Stomach (tissue), 9 donors: ENCODE data around the gene DYRK1A. TPM values are rescaled to one million over a fixed set of nuclear protein-coding genes. Genes with fewer than 3 reads are reported as not detected.
A peak's percentile ranks its signal among the peaks of the same experiment; 100 is the strongest.

Source experiments
- DNase-seq, 2 donors: peaks; one replicate each; pipeline versions ENCODE4 v3.0.0 to v3.0.0-alpha.2; 2013 to 2019
- H3K27ac ChIP-seq, 5 donors: fragments of 200-600 bp in 4 of 5; sonication (generic) in 4 of 5; one replicate each; pipeline ENCODE4 v1.5.1; 2013 to 2019; ENCODE audit warnings: mild to moderate bottlenecking in 1 of 5, moderate library complexity in 1 of 5
- H3K27me3 ChIP-seq, 3 donors: fragments of 200-600 bp; sonication (generic); one replicate each; pipeline ENCODE4 v1.5.1; 2017 to 2019; ENCODE audit warnings: mixed run types in 1 of 3
- H3K36me3 ChIP-seq, 4 donors: fragments of 200-600 bp; sonication (generic); 1 replicate in 3 of 4; 2 replicates in 1 of 4; pipeline ENCODE4 v1.5.1; 2016 to 2019
- H3K4me1 ChIP-seq, 4 donors: fragments of 200-600 bp; sonication (generic); one replicate each; pipeline ENCODE4 v1.5.1; 2016 to 2019
- H3K4me3 ChIP-seq, 4 donors: fragments of 200-600 bp; sonication (generic) in 3 of 4; one replicate each; pipeline ENCODE4 v1.5.1; 2016 to 2019; ENCODE audit warnings: mild to moderate bottlenecking in 1 of 4
- H3K9me3 ChIP-seq, 4 donors: fragments of 200-600 bp; sonication (generic); one replicate each; pipeline ENCODE4 v1.5.1; 2016 to 2019
- EP300 ChIP-seq: sonication (generic); formaldehyde crosslinking; IDR thresholded peaks from one replicate; pipeline ENCODE4 v1.6.1; 2017; ENCODE audit warnings: antibody characterized with exemption
- POLR2A ChIP-seq, 4 donors: fragments of 450-650 bp; IDR thresholded peaks; one replicate each; pipeline ENCODE4 v1.6.1; 2016; ENCODE audit warnings: antibody characterized with exemption in 4 of 4, control low read depth in 2 of 4, mild to moderate bottlenecking in 1 of 4, moderate library complexity in 1 of 4
- POLR2AphosphoS5 ChIP-seq, 3 donors: sonication (generic); formaldehyde crosslinking; IDR thresholded peaks; one replicate each; pipeline ENCODE4 v1.6.1; 2016; ENCODE audit warnings: antibody characterized with exemption in 3 of 3
- WGBS, 5 donors: extraction: QIAGEN DNeasy Blood & Tissue Kit in 3 of 5; methylation state at CpG; one replicate each; pipeline versions ENCODE4 v1.1.5 to v1.1.7; 2013 to 2018; 5-methylcytosine and 5-hydroxymethylcytosine counted together
- intact Hi-C: fragments of 100-400 bp; cut with DNase I; formaldehyde crosslinking; loops from one replicate; pipeline ENCODE4 v1.15.1; 2023; ENCODE audit warnings: low total_unique reads
- polyA plus RNA-seq, 3 donors: library from polyadenylated mRNA; stranded (reverse); fragments of 200-250 nt; gene quantifications; one replicate each; pipeline ENCODE4 v1.2.3, GENCODE V29; 2013
- total RNA-seq, 5 donors: library from RNA; depleted of rRNA; stranded (reverse); fragments of >200 nt; gene quantifications; one replicate each; pipeline versions ENCODE4 v1.1.0 to v1.2.3, GENCODE V29; 2014 to 2016
- TF ChIP-seq, protein P1 (sequence below), 7 experiments: fragments of 450-650 bp in 4 of 7; fragments of 200-600 bp in 3 of 7; sonication (generic) in 3 of 7; IDR thresholded peaks; one replicate each; pipeline ENCODE4 v1.5.1; 2016 to 2019; ENCODE audit warnings: antibody characterized with exemption in 7 of 7, control low read depth in 2 of 7, mild to moderate bottlenecking in 1 of 7
- donor health status: healthy with polysubstance abuse.
- donor health status: Bipolar disorder and iron deficiency.
- donor health status: healthy.

DYRK1A gene
- total and polyA plus RNA-seq, 8 donors = 10.1 to 124 (median 67.0) TPM

DNA sequence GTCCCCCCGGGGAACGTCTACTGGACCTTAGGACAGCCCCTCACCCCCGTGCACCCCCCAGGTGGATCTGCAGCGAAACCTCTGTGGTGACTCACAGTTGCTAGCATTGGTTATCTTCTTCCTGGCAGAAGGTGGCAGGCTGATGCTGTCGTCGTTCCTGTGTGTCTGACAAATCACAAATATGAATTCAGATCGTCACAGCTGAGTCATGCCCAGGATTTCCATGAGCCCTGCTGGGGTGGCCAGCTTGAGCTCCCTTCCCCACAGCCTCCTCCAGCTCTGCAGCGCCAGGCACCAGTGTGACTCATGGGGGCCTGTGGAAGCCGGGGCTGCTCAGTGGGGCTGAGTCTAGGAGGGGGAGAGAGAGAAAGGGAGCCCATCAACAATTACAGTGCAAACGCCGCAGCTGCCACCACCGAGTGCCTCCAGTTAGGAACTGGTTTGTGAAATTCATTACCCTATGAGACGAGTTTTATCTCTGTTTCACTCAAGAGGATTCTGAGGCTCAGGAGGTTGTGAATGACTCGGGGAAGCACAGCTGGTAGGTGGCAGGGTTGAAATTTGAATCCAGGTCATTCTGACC is 197.9 kb downstream of the DYRK1A start:
- intact Hi-C loops = no loop called here
- H3K9me3 ChIP-seq = no peaks in the 10 kb centered on the region
- no peaks in the 10 kb centered on the region for H3K36me3 ChIP-seq
- peak overlapping the region; percentile 57 to 85 (median 72) for H3K4me3 ChIP-seq
- peak overlapping the region; percentile 78 to 97 (median 95) for H3K27ac ChIP-seq
- TF ChIP-seq POLR2AphosphoS5 (IDR thresholded peaks at IDR 0.05) (peak in 2 of 3 donors; percentile 42 to 83), POLR2A (IDR thresholded peaks at IDR 0.05) (no peak), EP300 (no peak)
- H3K27me3 ChIP-seq = no peaks in the 10 kb centered on the region
- WGBS, 5 donors = 11 to 24% (median 17%) methylated on average over 11 to 14 of the region's 14 CpGs
- peaks cover 7 to 30% (median 29%) of the 10 kb centered on the region in 4 donors for H3K4me1 ChIP-seq
- peak; percentile 77 to 85 for DNase-seq

DNA sequence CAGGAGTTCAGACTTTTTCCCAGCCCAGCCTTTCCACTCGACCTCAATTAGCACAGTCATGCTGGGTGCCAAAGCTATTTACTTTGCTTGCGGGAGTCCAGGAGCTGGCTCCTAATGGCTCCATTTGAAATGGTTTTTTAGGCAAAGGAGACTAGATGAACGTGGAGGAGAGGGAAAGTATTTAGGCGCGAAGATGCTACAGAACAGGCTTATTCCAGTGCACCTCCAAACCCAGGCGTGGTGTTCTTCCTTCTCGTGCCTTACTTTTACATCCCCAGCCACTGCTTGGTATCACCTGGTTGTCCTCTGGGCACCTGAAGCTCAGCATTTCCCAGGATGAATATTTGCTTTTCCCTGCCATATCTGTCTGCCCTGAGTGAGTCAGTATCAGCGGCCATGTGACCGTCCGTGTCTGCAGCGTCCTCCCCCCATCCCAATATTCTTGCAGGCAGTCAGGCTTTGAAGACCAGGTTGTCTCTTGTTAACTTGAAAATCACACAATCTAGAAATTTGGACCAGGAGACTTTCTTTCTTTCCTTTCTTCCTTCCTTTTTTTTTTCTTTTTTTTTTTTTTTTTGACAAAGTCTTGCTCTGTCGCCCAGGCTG is 198.5 kb downstream of the DYRK1A start:
- Histone ChIP-seq H3K4me1 (peaks cover 7 to 30% (median 29%) of the 10 kb centered on the region in 4 donors), H3K36me3 (no peaks in the 10 kb centered on the region), H3K9me3 (no peaks in the 10 kb centered on the region), H3K27ac (peak overlapping the region; percentile 78 to 97 (median 95)), H3K27me3 (no peaks in the 10 kb centered on the region), H3K4me3 (peak overlapping the region in 3 of 4 donors; percentile 57 to 85 (median 71))
- DNase-seq = no peak
- intact Hi-C loops = no loop called here
- WGBS, 5 donors = 63 to 74% (median 68%) methylated on average over 12 of the region's 12 CpGs
- TF ChIP-seq POLR2AphosphoS5 (IDR thresholded peaks at IDR 0.05) (no peak), EP300 (no peak), POLR2A (IDR thresholded peaks at IDR 0.05) (no peak)
- TF ChIP-seq, protein P1, sequence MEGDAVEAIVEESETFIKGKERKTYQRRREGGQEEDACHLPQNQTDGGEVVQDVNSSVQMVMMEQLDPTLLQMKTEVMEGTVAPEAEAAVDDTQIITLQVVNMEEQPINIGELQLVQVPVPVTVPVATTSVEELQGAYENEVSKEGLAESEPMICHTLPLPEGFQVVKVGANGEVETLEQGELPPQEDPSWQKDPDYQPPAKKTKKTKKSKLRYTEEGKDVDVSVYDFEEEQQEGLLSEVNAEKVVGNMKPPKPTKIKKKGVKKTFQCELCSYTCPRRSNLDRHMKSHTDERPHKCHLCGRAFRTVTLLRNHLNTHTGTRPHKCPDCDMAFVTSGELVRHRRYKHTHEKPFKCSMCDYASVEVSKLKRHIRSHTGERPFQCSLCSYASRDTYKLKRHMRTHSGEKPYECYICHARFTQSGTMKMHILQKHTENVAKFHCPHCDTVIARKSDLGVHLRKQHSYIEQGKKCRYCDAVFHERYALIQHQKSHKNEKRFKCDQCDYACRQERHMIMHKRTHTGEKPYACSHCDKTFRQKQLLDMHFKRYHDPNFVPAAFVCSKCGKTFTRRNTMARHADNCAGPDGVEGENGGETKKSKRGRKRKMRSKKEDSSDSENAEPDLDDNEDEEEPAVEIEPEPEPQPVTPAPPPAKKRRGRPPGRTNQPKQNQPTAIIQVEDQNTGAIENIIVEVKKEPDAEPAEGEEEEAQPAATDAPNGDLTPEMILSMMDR (IDR thresholded peaks at IDR 0.05) = no peak

DNA sequence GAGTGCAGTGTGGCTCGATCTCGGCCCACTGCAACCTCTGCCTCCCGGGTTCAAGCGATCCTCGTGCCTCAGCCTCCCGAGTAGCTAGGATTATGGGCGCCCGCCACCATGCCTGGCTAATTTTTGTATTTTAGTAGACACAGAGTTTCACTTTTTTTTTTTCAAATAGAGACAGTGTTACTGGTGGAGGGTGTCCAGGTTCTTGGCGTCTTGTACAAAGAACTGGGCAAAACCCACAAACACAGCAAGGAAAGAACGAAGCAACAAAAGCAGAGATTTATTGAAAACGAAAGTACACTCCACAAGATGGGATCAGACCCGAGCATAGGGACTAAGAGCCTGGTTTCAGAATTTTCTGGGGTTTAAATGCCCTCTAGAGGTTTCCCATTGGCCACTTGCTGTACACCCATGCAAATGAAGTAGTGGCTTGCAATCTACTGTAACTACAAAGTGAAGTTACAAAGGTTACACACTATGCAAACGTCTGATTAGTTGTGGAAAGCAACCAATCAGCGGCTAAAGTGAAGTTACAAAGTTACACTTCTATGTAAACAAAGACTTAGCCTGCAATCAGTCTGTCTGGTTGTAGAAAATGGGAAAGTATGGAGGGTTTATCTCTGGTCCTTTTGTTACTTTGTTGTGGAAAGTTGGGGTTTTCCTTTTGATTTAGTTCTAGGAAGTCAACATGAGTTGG is 199.1 kb downstream of the DYRK1A start:
- Histone ChIP-seq H3K27me3 (no peaks in the 10 kb centered on the region), H3K4me1 (peaks cover 7 to 30% (median 29%) of the 10 kb centered on the region in 4 donors)
- intact Hi-C loops = no loop called here

DNA sequence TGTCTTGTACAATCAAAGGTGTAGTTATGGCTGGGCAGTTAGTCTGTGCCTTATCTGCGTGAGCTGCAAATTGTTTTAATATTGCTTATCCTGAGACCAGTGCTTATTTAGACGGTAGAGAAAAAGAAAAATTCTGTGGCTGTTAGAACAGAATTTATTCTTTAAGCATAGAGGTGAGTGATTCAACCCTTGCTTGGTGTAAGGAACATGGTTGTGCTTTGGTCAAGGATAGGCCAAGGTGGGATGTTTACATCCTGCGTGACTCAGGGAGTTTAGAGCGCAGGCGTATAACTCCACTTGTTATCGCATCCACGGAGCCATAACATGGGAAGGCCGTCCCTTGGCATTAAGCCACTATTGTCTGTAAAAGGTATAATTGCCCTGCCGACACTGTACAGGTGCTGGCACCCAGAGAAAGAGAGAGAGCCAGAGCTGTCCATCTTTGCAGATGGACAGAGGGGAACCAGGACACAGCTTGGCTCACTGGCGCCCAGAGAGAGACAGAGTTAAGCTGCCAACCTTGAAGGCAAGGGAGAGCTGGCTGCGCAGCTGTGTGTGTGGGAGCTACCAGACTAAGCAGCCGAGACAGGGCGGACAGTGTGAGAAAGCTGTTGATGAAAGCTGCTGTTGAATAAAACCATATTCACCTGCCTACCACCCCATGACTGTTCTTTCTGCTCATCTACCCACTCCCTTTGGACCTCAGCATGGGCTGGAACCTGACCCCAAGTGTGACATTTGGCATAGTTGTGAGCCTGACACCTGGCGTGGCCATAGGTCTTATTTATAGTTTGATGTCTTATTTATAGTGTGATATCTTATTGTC is 200.4 kb downstream of the DYRK1A start:
- 82 to 85% (median 84%) methylated on average over 14 of the region's 14 CpGs for WGBS, 5 donors
- no peak for DNase-seq
- H3K4me1 ChIP-seq = peaks cover 7 to 30% (median 29%) of the 10 kb centered on the region in 4 donors
- H3K9me3 ChIP-seq = no peaks in the 10 kb centered on the region
- H3K4me3 ChIP-seq = no peak overlapping the region
- H3K36me3 ChIP-seq = no peaks in the 10 kb centered on the region
- intact Hi-C loops = no loop called here
- TF ChIP-seq POLR2A (IDR thresholded peaks at IDR 0.05) (no peak), POLR2AphosphoS5 (IDR thresholded peaks at IDR 0.05) (no peak), EP300 (no peak)
- H3K27me3 ChIP-seq = no peaks in the 10 kb centered on the region
- no peak overlapping the region for H3K27ac ChIP-seq

More for the DNA sequence above, 199.1 kb downstream of the DYRK1A start:
- peak overlapping the region in 2 of 4 donors; percentile 11 to 29 for H3K4me3 ChIP-seq
- no peak for DNase-seq
- H3K9me3 ChIP-seq = no peaks in the 10 kb centered on the region
- H3K36me3 ChIP-seq = no peaks in the 10 kb centered on the region
- peak overlapping the region in 2 of 5 donors; percentile 93 to 97 for H3K27ac ChIP-seq
- WGBS, 5 donors = 71 to 78% (median 71%) methylated on average over 14 of the region's 14 CpGs
- TF ChIP-seq, protein P1 (IDR thresholded peaks at IDR 0.05) = no peak
- no peak for TF ChIP-seq POLR2A (IDR thresholded peaks at IDR 0.05)
- TF ChIP-seq POLR2AphosphoS5 (IDR thresholded peaks at IDR 0.05) = no peak
- no peak for TF ChIP-seq EP300

DNA sequence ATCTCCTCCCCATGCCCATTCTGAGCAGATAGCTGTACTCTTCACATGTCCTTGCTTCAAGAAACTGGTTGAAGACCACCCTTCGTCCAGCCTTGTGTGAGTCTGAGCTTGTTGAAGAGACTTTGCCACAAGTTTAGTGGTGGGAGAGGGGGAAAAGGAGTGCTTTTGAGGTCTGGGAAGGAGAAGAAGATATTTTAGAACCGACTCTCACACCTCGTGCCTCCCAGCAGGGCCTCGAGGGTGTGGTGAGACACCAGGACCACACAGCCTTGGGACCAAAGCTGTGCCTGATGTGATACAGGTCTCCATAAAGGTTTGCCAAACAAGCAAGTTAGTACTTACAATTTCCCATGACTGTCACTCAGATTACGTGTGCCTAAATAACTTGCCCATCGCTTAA is 201.8 kb downstream of the DYRK1A start:
- H3K27ac ChIP-seq = no peak overlapping the region
- no peak overlapping the region for H3K4me3 ChIP-seq
- H3K27me3 ChIP-seq = no peaks in the 10 kb centered on the region
- TF ChIP-seq POLR2AphosphoS5 (IDR thresholded peaks at IDR 0.05) (no peak), EP300 (no peak), POLR2A (IDR thresholded peaks at IDR 0.05) (no peak)
- TF ChIP-seq, protein P1 (IDR thresholded peaks at IDR 0.05) = no peak
- H3K4me1 ChIP-seq = peaks cover 0 to 22% (median 21%) of the 10 kb centered on the region in 4 donors
- DNase-seq = no peak
- no peaks in the 10 kb centered on the region for H3K36me3 ChIP-seq
- intact Hi-C loops = no loop called here
- WGBS, 5 donors = 75 to 85% (median 82%) methylated on average over 6 of the region's 6 CpGs
- no peaks in the 10 kb centered on the region for H3K9me3 ChIP-seq
